Hematopoietic multipotent progenitor cell treated with erythropoietin and hydrocortisone succinate and interleukin-3 and kit ligand, for 15 days (in vitro differentiated cells): Measurements from ENCODE around the gene GRAMD1A.
"Not testable (repeated sequence)": the region's sequence is repeated elsewhere in the genome, so short reads cannot be mapped to it uniquely, and the experiment has no call there.

ENCODE experiments used
- DNase-seq: peaks from one replicate; pipeline ENCODE4 v3.0.0-alpha.2; 2015; ENCODE audit warnings: low spot score

GRAMD1A gene

DNA sequence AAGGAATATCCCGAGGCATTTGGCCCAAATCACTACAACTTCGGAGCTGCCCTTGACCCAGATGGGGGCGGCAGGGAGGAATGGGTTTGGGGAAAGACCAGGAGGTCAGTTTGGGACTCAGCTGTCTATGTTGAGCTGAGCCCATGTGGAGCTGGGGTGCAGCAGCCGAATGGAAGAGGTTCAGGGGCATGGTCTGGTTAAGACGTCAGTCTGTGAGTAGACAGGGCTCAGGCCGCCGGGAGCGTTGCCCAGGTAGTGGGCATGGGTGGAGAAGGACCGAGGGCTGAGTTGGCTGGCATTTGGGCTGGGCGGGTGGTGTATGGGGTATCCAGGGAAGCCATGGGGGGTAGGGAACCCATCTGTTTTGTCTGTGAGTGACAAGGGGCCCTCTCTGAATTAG, 20.9 kb downstream of the GRAMD1A start:
- DNase-seq = no peak

DNA sequence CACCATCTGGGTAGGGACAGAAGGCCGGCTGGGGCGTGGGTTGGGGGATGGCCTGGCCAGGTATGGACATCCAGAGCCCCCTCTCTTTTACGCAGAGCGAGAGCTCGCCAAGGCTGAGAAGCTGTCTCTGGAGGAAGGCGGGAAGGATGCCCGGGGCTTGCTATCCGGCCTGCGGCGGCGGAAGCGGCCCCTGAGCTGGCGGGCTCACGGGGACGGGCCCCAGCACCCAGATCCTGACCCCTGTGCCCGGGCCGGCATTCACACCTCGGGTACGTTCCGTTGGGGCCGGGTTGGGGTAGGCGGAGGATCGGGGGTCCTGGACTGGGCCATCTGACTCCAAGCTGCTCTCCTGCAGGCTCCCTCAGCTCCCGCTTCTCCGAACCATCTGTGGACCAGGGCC, 21.5 kb downstream of the GRAMD1A start:
- DNase-seq = no peak

- no peak for DNase-seq
These were observed 22.3 kb downstream of the GRAMD1A start for GRCh38 chr19:35022460-35022859.

GRCh38 chr19:35023428-35023827, 23.3 kb downstream of the GRAMD1A start:
- DNase-seq = no peak

GRCh38 chr19:35024095-35024494, 24.0 kb downstream of the GRAMD1A start:
- DNase-seq = no peak

- no peak for DNase-seq
These were observed 25.8 kb downstream of the GRAMD1A start for GRCh38 chr19:35025969-35026368.

GRCh38 chr19:35026418-35026817, 26.3 kb downstream of the GRAMD1A start:
- no peak for DNase-seq

- no peak for DNase-seq
These were observed 26.9 kb downstream of the GRAMD1A start for GRCh38 chr19:35027009-35027408.

GRCh38 chr19:35027851-35028599, 27.9 kb downstream of the GRAMD1A start:
- DNase-seq = no peak

DNA sequence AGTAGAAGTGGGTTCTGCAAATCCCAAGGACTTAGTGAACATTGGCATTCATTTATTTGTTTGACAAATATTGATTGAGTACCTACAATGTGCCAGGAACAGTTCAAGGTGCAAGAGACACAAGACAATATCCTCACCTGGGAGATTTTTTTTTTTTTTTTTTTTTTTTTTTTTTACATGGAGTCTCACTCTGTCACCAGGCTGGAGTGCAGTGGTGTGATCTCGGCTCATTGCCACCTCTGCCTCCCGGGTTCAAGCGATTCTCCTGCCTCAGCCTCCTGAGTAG, 28.4 kb downstream of the GRAMD1A start:
- not testable (repeated sequence) for DNase-seq

DNA sequence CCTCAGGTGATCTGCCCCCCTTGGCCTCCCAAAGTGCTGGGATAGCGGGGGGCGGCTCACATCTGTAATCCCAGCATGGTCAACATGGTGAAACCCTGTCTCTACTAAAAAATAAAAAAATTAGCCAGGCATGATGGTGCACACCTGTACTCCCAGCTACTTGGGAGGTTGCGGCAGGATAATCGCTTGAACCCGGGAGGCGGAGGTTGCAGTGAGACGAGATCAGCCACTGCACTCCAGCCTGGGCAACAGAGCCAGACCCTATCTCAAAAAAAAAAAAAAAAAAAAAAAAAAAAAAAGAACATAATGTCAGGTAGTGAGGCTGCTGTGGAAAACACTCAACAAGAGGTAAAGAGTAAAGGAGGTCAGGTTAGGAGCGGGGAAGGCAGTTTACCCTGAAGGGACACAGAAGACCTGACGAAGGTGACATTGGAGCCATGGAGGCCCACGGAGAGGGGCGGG, 29.2 kb downstream of the GRAMD1A start:
- DNase-seq = not testable (repeated sequence)

- DNase-seq = no peak
These were observed 29.7 kb downstream of the GRAMD1A start for GRCh38 chr19:35029737-35030256.

DNA sequence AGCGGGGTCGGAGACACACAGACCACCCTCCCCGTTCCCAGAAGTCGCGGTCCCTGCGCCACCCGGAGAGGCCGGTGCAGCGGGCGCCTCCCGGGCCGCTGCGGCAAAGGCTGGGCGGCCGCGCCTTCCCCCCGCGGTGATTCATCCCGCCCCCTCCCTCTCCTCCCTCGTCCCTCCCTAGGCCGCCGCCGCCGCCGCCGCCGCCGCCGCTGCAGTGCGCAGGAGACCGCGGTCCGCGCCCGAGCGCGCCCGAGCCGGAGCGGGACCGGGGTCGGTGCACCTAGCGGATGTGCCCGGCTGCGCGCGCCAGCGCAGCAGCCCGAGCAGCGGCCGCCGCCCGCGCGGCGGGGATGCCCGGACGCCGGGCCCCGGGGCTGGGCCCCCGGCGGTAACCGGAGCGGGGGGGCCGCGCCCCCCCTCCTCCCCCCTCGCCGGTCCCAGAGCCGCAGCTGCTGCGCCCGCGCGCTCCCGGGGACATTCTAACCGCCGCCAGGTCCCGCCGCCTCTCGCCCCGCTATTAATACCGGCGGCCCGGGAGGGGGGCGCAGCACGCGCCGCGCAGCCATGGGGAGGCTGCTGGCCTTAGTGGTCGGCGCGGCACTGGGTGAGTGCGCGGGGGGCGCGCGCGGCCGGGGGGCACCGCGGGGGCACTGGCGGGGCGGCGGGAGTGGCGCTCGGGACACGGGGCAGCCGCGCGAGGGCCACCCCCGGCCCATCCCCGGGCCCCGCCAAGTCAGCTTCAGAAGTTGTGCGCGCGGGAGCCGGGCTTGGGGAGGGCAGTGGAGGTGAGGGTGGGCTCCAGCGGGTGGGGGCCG, 30.3 kb downstream of the GRAMD1A start, which contains the start of gene SCN1B:
Gene SCN1B, plus strand, starts transcription at position 214 of the 815 bp plus-strand sequence. Its CDS starts 351 bp downstream, at position 565.
- DNase-seq = no peak

- DNase-seq = no peak
These were observed 31.2 kb downstream of the GRAMD1A start for GRCh38 chr19:35031072-35031881.

DNA sequence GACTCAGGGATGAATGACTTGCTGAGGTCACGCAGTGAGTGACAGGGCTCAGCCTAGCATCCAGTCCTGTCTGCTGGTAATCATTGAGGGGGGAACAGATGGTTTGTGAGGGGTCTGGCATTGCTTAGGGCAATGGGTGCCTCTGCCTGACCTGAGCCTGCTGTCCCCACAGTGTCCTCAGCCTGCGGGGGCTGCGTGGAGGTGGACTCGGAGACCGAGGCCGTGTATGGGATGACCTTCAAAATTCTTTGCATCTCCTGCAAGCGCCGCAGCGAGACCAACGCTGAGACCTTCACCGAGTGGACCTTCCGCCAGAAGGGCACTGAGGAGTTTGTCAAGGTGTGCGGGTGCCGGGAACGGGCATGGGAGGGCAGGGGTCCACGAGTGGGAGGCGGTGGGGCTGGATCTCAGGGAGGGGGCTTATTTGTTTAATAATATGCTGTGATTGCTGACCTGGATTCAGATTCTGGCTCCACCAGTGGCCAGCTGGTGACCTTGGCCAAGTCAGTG, 32.3 kb downstream of the GRAMD1A start:
- DNase-seq = no peak

GRCh38 chr19:35033067-35034004, 33.2 kb downstream of the GRAMD1A start:
- no peak for DNase-seq

DNA sequence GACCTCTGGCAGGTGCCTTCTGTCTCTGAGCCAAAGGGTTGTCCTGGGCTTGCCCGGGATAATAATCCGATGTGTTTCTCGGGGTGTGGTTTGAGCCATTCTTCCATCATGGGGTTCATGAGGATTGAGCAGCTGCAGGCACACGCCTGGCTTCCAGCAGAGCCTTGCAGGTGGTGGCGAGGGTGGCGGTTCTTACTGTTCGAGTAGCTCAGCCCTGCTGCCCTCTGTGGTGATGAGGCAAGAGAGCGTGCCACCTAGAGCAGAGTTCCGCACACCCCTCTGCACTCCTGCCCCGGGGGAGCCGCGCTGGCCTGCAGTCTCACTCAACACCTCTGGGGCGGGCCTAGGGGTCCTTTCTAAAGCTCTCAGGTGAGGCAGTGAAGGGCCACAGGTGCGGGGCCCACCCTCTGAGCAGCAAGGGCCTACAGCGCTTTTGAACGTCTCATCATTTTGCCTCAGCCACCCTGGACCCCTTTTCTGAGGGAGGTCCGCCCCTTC, 33.9 kb downstream of the GRAMD1A start:
- DNase-seq = no peak

GRCh38 chr19:35034588-35035382, 34.7 kb downstream of the GRAMD1A start:
- no peak for DNase-seq

- DNase-seq = no peak
These were observed 37.8 kb downstream of the GRAMD1A start for GRCh38 chr19:35037716-35038622.
